Measurements from ENCODE around the gene TMPRSS15. TPM values are rescaled to one million over a fixed set of nuclear protein-coding genes. Genes with fewer than 3 reads are reported as not detected.

TMPRSS15 gene
- total RNA-seq, 1 experiment from 2014 or later, result not detected

DNA sequence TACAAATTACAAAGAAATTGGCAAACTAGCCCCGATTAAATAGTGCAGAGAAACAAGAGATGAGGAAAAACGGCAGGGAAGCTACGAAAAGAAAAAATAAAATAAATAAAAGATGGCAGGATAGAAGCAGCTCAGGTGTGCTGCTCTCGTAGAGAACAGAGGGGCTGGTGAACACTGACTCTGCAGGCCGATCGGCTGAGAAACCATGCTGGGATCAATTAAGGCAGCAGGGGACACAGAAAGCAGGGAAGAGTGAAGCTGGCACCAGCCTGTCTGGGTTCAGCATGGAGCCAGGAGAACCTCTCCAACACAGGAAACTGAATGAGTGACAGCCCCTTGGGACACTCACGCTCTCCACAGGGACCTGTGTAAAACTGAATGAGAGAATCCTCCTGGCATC, 39.5 kb upstream of the TMPRSS15 start:
- ATAC-seq (peak; percentile 74), DNase-seq (ENCODE audit: low spot score) (no peak)
- TF ChIP-seq ZNF121 (CRISPR knock-in tag; IDR thresholded peaks at IDR 0.05), result no peak
- ChIA-PET POLR2A (no interaction called here), CTCF (no interaction called here)
- Mint-ChIP-seq H3K27ac (no peak overlapping the region), H3K9me3 (peaks cover 22% of the 10 kb centered on the region), H3K27me3 (ENCODE audit: low read depth) (no peaks in the 10 kb centered on the region), H3K36me3 (peaks cover 7% of the 10 kb centered on the region; the same call in 1 of the 2 replicates), H3K4me3 (no peak overlapping the region), H3K4me1 (peaks cover 6% of the 10 kb centered on the region)

DNA sequence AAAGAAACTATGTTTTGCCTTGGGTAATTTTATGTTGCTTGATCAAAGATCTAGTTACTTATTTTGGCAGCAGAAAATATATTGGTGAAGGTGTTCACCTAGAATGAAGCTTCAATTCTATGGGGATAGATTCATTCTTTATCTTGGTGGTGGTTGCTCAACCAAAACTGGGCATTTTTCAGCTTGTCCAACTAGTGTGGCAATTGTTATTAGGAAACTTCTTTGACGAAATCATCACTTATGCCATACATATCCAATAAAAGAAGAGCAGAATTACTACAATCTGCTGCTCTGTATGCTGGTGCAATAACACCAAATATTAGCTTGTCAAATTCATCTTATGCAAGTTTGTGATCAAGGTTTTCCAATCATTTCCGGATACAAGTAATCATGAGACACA, 26.8 kb upstream of the TMPRSS15 start:
- ATAC-seq, result no peak
- Mint-ChIP-seq H3K4me3 (no peak overlapping the region), H3K36me3 (peaks cover 11% of the 10 kb centered on the region), H3K27me3 (ENCODE audit: low read depth) (no peaks in the 10 kb centered on the region), H3K27ac (no peak overlapping the region), H3K9me3 (peaks cover 17% of the 10 kb centered on the region), H3K4me1 (peaks cover 4% of the 10 kb centered on the region; the same call in 1 of the 2 replicates)
- DNase-seq (ENCODE audit: low spot score), result no peak
- TF ChIP-seq, protein P1, sequence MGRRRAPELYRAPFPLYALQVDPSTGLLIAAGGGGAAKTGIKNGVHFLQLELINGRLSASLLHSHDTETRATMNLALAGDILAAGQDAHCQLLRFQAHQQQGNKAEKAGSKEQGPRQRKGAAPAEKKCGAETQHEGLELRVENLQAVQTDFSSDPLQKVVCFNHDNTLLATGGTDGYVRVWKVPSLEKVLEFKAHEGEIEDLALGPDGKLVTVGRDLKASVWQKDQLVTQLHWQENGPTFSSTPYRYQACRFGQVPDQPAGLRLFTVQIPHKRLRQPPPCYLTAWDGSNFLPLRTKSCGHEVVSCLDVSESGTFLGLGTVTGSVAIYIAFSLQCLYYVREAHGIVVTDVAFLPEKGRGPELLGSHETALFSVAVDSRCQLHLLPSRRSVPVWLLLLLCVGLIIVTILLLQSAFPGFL (CRISPR knock-in tag; IDR thresholded peaks at IDR 0.05; ENCODE audit: borderline replicate concordance), result no peak
- TF ChIP-seq ZNF317 (CRISPR knock-in tag; IDR thresholded peaks at IDR 0.05; ENCODE audit: borderline replicate concordance, low read depth) (no peak), JUN (CRISPR knock-in tag; IDR thresholded peaks at IDR 0.05) (no peak), KAT7 (CRISPR knock-in tag; IDR thresholded peaks at IDR 0.05; ENCODE audit: borderline replicate concordance) (no peak), ZBTB21 (CRISPR knock-in tag; IDR thresholded peaks at IDR 0.05; ENCODE audit: borderline replicate concordance) (no peak), ETV6 (CRISPR knock-in tag; IDR thresholded peaks at IDR 0.05) (no peak)
- POLR2A ChIA-PET, result no interaction called here
- CTCF ChIA-PET, result no interaction called here

DNA sequence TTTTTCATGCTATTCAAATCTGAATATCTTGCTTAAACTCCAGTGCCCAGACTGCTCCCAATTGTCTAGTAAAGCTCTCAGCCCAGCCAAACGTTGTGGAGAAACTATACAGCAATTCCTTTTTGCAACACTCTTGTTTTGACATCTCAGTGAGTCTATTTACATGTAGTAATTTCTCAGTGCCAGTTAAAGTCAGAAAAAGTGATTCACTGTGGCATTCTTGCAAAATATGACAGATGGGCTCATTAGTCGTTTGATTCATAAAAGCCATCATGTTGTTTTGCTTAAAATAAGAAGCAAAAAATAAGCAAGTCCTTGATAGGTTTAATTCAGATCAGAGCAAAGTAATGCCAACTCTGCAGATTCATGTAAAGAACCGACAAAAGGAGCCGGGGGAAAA, 20.7 kb upstream of the TMPRSS15 start:
- H3K9me3 Mint-ChIP-seq, result peaks cover 13% of the 10 kb centered on the region
- no peak overlapping the region for H3K27ac Mint-ChIP-seq
- ChIA-PET CTCF (no interaction called here), POLR2A (no interaction called here)
- DNase-seq (ENCODE audit: low spot score), result no peak
- peaks cover 8% of the 10 kb centered on the region for H3K36me3 Mint-ChIP-seq
- peaks cover 17% of the 10 kb centered on the region for H3K4me1 Mint-ChIP-seq
- no peak for ATAC-seq
- no peaks in the 10 kb centered on the region for H3K27me3 Mint-ChIP-seq (ENCODE audit: low read depth)
- no peak overlapping the region for H3K4me3 Mint-ChIP-seq
- TF ChIP-seq TP53 (CRISPR knock-in tag; IDR thresholded peaks at IDR 0.05) (no peak), ZNF671 (CRISPR knock-in tag; IDR thresholded peaks at IDR 0.05) (no peak), SMAD3 (CRISPR knock-in tag; IDR thresholded peaks at IDR 0.05; ENCODE audit: borderline replicate concordance) (no peak), KAT7 (CRISPR knock-in tag; IDR thresholded peaks at IDR 0.05; ENCODE audit: borderline replicate concordance) (no peak), NR3C1 (CRISPR knock-in tag; conservative IDR thresholded peaks at IDR 0.05; ENCODE audit: low read depth) (no peak), CREM (CRISPR knock-in tag; IDR thresholded peaks at IDR 0.05) (no peak), ESRRA (CRISPR knock-in tag; IDR thresholded peaks at IDR 0.05; ENCODE audit: borderline replicate concordance) (no peak), ETV6 (CRISPR knock-in tag; IDR thresholded peaks at IDR 0.05) (no peak), CBFB (CRISPR knock-in tag; IDR thresholded peaks at IDR 0.05; ENCODE audit: low read depth) (no peak), SOX15 (CRISPR knock-in tag; IDR thresholded peaks at IDR 0.05) (no peak)
- TF ChIP-seq, protein P2, sequence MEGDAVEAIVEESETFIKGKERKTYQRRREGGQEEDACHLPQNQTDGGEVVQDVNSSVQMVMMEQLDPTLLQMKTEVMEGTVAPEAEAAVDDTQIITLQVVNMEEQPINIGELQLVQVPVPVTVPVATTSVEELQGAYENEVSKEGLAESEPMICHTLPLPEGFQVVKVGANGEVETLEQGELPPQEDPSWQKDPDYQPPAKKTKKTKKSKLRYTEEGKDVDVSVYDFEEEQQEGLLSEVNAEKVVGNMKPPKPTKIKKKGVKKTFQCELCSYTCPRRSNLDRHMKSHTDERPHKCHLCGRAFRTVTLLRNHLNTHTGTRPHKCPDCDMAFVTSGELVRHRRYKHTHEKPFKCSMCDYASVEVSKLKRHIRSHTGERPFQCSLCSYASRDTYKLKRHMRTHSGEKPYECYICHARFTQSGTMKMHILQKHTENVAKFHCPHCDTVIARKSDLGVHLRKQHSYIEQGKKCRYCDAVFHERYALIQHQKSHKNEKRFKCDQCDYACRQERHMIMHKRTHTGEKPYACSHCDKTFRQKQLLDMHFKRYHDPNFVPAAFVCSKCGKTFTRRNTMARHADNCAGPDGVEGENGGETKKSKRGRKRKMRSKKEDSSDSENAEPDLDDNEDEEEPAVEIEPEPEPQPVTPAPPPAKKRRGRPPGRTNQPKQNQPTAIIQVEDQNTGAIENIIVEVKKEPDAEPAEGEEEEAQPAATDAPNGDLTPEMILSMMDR (IDR thresholded peaks at IDR 0.05), result no peak
- TF ChIP-seq, protein P3, sequence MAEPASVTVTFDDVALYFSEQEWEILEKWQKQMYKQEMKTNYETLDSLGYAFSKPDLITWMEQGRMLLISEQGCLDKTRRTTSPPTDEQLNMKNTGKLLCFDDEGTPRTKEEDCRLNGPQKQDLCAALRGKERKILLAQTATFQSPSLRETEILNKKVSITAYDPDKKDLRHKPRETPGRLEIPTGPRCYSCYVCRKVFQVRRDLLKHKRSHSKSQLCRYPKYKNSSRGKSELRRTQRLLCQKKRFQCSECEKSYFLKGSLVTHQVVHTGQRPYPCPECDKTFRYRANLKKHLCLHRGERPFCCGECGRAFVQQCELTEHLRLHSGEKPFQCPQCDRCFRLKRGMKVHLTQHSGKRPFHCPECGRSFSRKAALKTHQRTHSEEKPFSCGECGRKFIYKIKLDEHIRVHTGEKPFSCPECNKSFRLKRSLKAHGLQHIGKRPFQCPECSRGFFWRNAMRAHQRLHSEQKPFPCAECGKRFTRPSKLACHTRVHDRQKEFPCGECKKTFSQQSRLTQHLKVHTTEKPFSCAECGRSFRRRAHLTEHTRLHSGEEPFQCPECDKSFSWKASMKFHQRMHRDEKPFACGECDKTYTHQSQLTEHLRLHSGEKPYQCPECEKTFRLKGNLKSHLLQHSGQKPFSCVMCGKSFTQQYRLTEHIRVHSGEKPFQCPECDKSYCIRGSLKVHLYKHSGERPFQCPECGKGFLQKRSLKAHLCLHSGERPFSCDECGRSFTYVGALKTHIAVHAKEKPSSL (CRISPR knock-in tag; conservative IDR thresholded peaks at IDR 0.05), result no peak
- TF ChIP-seq, protein P4, sequence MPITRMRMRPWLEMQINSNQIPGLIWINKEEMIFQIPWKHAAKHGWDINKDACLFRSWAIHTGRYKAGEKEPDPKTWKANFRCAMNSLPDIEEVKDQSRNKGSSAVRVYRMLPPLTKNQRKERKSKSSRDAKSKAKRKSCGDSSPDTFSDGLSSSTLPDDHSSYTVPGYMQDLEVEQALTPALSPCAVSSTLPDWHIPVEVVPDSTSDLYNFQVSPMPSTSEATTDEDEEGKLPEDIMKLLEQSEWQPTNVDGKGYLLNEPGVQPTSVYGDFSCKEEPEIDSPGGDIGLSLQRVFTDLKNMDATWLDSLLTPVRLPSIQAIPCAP (CRISPR knock-in tag; IDR thresholded peaks at IDR 0.05), result no peak
- TF ChIP-seq, protein P5, sequence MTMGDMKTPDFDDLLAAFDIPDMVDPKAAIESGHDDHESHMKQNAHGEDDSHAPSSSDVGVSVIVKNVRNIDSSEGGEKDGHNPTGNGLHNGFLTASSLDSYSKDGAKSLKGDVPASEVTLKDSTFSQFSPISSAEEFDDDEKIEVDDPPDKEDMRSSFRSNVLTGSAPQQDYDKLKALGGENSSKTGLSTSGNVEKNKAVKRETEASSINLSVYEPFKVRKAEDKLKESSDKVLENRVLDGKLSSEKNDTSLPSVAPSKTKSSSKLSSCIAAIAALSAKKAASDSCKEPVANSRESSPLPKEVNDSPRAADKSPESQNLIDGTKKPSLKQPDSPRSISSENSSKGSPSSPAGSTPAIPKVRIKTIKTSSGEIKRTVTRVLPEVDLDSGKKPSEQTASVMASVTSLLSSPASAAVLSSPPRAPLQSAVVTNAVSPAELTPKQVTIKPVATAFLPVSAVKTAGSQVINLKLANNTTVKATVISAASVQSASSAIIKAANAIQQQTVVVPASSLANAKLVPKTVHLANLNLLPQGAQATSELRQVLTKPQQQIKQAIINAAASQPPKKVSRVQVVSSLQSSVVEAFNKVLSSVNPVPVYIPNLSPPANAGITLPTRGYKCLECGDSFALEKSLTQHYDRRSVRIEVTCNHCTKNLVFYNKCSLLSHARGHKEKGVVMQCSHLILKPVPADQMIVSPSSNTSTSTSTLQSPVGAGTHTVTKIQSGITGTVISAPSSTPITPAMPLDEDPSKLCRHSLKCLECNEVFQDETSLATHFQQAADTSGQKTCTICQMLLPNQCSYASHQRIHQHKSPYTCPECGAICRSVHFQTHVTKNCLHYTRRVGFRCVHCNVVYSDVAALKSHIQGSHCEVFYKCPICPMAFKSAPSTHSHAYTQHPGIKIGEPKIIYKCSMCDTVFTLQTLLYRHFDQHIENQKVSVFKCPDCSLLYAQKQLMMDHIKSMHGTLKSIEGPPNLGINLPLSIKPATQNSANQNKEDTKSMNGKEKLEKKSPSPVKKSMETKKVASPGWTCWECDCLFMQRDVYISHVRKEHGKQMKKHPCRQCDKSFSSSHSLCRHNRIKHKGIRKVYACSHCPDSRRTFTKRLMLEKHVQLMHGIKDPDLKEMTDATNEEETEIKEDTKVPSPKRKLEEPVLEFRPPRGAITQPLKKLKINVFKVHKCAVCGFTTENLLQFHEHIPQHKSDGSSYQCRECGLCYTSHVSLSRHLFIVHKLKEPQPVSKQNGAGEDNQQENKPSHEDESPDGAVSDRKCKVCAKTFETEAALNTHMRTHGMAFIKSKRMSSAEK (CRISPR knock-in tag; IDR thresholded peaks at IDR 0.05; ENCODE audit: borderline replicate concordance), result no peak
- TF ChIP-seq, protein P6, sequence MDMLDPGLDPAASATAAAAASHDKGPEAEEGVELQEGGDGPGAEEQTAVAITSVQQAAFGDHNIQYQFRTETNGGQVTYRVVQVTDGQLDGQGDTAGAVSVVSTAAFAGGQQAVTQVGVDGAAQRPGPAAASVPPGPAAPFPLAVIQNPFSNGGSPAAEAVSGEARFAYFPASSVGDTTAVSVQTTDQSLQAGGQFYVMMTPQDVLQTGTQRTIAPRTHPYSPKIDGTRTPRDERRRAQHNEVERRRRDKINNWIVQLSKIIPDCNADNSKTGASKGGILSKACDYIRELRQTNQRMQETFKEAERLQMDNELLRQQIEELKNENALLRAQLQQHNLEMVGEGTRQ (CRISPR knock-in tag; IDR thresholded peaks at IDR 0.05), result no peak

Data from WTC11 (cell line).